NCI-H1105 treated with DMSO at 0.1 percent for 48 hours (cell line): ENCODE results near the gene RFC1.
"Not testable (repeated sequence)": the region's sequence is repeated elsewhere in the genome, so short reads cannot be mapped to it uniquely, and the experiment has no call there.

Source experiments
- DNase-seq: peaks from one replicate; lab custom pipeline; 2025; lab: John Stamatoyannopoulos, UW

RFC1 gene

DNA sequence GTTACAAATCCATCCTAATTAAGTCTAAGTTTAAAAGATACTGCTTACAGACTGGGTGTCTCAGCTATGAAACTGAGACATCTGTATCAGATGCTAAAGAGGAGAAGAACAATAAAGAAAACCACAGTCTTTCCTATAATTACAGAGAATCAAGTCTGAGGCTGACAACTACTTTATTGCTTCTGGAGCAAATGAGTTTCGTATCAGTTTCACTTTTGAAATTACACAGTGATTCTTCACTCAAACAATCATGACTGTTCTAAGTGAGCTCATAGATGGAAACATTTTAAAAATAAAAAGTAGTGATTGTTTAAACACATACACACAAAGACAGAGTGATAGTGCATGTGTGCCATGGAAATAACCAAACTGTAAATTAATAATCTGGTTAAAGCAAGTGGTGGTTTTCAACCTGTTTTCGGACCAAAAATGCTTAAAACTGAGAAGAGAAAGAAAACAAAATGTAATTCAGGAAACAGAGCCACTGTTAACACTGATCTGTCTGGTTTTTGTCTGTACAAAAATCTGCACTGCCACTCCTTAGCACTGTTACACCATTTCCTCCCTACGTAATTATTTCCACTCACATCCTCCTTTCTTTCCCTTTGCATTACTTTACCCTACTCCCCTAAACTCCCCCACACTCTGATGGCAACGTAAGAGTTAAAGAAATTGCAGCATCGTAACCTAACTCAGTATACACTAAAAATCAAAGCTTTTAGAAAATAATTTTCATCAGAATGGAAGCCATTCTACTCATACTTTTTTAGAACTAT is 12.5 kb downstream of the RFC1 start:
- DNase-seq: no peak

DNA sequence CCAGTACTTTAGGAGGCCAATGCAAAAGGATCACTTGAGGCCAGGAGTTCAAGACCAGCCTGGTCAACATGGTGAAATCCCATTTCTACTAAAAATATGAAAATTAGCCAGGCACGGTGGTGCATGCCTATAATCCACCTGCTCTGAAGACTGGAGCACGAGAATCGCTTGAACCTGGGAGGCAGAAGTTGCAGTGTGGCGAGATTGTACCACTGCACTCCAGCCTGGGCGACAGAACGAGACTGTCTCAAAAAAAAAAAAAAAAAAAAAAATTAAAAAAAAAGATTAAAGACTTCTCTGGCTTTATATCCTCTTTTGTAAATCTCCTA is 13.0 kb downstream of the RFC1 start:
- not testable (repeated sequence) for DNase-seq

- DNase-seq: no peak
These were observed 16.8 kb downstream of the RFC1 start for GRCh38 chr4:39349326-39349725.

DNA sequence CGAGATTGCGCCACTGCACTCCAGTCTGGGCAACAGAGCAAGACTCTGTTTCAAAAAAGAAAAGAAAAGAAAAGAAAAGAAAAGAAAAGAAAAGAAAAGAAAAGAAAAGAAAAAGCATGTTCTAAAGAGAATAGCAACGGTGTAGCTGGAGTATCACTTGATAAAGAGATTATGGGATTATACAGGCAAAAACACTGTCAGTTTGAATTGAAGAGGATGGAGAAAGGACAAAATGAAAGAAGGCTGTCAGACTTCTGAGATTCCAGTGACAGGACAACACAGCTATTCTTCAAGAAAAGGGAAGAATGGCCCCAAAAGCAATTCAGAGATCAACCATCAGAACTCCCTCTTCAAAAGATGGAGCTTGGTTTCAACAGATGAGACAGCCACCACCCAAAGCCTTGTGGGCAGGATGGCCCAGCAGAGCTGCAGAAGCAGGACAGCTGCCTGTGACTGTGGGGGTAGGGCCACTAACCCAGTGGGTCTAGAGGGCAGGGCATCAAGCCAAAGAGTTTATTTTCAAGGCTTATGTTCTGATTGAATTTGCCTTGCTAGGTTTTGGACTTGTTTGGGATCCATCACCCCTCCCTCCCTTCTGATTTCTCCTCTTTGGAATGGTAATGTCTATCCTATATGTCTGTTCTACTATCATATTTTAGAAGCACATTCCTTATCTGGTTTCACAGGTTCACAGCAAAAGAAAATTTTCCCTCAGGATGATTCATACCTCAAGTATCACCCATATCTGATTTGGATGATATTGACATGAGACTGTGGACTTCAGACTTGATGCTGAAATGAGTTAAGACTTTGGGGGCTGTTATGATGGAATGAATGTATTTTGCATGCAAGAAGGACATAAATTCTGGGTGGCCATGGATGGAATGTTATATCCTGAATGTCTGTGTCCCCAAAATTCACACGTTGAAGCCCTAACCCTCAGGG is 17.5 kb downstream of the RFC1 start:
- no peak for DNase-seq

DNA sequence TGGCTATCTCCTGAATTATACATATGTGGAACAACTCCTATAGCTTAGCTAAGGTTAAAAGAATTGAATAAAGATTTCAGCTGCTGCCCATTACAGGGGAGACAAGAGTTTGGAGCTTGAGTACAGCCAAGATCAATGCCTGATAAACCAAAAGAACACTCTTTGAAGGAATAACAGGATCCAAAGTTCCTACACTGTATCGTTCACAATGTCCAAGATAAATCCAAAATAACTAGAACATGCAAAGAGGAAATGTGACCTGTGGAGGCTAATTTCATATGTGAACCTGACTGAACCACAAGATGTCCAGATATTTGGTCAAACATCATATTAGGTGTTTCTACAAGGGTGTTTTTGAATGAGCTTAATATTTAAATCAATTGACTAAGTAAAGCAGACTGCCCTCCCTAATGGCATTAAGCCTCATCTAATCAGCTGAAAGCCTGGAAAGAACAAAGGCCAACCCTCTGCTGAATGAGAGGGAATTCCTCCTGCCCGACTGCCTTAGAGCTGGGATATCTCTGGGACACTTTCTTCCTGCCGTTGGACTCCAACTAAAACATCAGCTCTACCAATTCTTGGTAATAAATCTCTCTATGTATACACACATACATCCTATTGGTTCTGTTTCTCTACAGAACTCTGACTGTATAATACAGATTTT is 19.2 kb downstream of the RFC1 start:
- DNase-seq: no peak

GRCh38 chr4:39342731-39343130 is 23.4 kb downstream of the RFC1 start:
- no peak for DNase-seq

- DNase-seq: no peak
These were observed 25.0 kb downstream of the RFC1 start for GRCh38 chr4:39341075-39341725.

- DNase-seq: no peak
These were observed 26.2 kb downstream of the RFC1 start for GRCh38 chr4:39339968-39340367.

GRCh38 chr4:39337841-39338240 is 28.3 kb downstream of the RFC1 start:
- DNase-seq: no peak

- DNase-seq: no peak
These were observed 30.6 kb downstream of the RFC1 start for GRCh38 chr4:39335566-39335965.

- DNase-seq: no peak
These were observed 35.0 kb downstream of the RFC1 start for GRCh38 chr4:39331191-39331590.

- no peak for DNase-seq
These were observed 35.8 kb downstream of the RFC1 start for GRCh38 chr4:39330353-39330752.

GRCh38 chr4:39326468-39326977 is 39.6 kb downstream of the RFC1 start:
- no peak for DNase-seq

DNA sequence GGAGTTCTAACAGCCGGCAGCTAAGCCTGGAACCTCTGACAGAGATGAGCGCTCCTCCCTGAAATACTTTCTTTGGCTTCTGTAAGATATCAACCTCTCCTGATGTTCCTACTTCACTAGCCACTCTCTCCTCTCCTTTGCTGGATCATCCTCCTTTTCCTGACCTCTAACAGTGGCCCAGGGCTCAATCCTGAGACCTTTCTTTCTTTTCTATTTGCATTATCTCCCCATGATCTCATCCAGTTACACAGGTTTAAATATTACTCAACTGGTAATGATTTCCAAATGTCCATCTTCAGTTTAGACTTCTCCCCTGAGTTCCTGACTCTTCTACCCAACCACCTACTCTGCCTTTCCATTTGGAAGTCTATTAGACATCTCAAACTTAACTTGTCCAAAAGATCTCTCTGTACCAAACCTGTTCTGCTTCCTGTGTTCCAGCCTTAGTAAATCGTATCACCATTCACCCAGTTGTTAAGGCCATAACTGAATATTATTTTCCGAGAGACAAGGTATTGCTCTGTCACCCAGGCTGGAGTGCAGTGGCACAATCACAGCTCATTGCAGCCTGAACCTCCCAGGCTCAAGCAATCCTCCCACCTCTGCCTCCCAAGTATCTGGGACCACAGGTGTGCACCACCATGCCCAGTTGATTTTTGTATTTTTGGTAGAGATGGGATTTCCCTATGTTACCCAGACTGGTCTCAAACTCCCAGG is 41.1 kb downstream of the RFC1 start:
- DNase-seq: no peak

GRCh38 chr4:39324446-39324845 is 41.7 kb downstream of the RFC1 start:
- no peak for DNase-seq

DNA sequence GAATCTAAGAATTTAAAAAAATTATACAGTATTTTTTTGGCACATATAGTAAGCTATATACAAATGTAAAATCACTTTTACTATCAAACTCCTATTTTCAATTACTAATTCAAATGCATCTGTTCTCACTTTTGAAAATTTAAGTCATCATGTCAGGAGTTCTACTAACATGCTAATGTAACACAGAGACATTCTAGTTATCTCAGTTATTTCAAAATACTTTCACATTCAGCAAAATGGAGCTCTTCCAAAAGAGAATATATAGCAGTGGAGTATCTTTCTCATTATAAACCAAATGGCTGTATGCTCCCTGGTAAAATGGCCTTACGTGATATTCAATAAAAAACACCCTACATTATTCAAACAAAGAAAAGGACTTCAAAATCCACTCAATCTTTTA is 42.3 kb downstream of the RFC1 start:
- no peak for DNase-seq

DNA sequence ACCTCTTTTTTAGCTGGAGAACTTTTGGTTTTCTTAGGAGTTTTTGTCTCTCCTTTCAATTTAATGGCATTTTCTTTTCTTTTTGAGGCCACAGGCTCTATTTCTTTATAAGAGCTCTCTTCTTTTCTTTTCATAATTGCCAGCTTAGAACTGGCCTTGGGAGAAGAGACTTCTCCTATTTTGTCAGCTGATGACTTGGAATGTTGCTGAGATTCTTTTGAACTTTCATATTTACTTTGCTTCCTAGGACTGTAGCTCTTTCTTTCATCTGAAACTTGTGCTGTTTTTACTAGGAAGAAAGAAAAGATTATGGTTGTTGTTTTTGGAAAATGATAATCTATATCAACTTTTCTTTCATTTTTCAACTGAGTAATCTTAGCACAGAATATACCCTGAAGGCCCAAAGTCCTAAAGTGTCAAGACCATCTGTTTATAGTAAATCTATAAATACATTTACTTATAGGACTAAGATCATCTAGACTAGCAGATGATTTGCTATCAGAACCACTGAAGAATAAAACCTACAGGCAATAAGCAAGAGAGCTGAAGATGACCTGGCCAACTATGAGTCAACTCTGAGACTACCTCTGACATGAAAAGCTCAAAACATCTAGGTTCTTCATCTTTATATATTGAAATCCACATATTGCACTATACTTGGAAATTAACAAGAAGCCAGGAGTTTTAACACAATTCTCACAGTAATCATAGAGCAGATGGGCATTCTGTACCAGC is 45.6 kb downstream of the RFC1 start:
- DNase-seq: no peak

- DNase-seq: no peak
These were observed 46.5 kb downstream of the RFC1 start for GRCh38 chr4:39319676-39320075.

GRCh38 chr4:39312816-39313215 is 53.3 kb downstream of the RFC1 start:
- DNase-seq: no peak

GRCh38 chr4:39308611-39309010 is 57.6 kb downstream of the RFC1 start:
- peak; percentile 16 for DNase-seq
